PC-9 (cell line): ENCODE measurements around the gene CCR7. TPM values are rescaled to one million over a fixed set of nuclear protein-coding genes. Genes with fewer than 3 reads are reported as not detected.
A peak's percentile ranks its signal among the peaks of the same experiment; 100 is the strongest.

Source experiments
- BruUV-seq: library from RNA; stranded (reverse); fragments of 400-500 nt; replicated peaks from 2 replicates; lab custom pipeline; 2021; lab: Mats Ljungman, UMichigan
- CTCF ChIA-PET: fragments of 300-600 bp; sonication (Branson Sonifier 250); formaldehyde crosslinking; loops from one replicate; lab custom pipeline; 2022; ENCODE audit warnings: antibody characterized with exemption; lab: Charles Lee
- POLR2A ChIA-PET: fragments of 300-600 bp; sonication (Branson Sonifier 250); formaldehyde crosslinking; loops from one replicate; lab custom pipeline; 2022; ENCODE audit warnings: antibody characterized with exemption; ENCODE audit not compliant: unreplicated experiment; lab: Charles Lee
- DNase-seq, 2 experiments: peaks; one replicate each; pipeline versions ENCODE4 v3.0.0 to v3.0.0-alpha.2; 2015 to 2022; ENCODE audit warnings: mixed read lengths in 1 of 2
- H2AFZ ChIP-seq: fragments of 200-600 bp; sonication (generic); 2 replicates; pipeline ENCODE4 v1.8.1; 2017; ENCODE audit warnings: antibody characterized with exemption
- H3F3A ChIP-seq: fragments of 200-600 bp; sonication (generic); 2 replicates; pipeline ENCODE4 v1.8.1; 2017; ENCODE audit warnings: antibody characterized with exemption, mild to moderate bottlenecking, low read depth; ENCODE audit not compliant: insufficient read depth
- H3K27ac ChIP-seq: fragments of 200-600 bp; sonication (generic); 2 replicates; pipeline ENCODE4 v1.6.1; 2016; ENCODE audit warnings: mixed run types
- H3K27me3 ChIP-seq: fragments of 200-600 bp; sonication (generic); 2 replicates; pipeline ENCODE4 v1.6.1; 2016; ENCODE audit warnings: low read depth, mixed run types; ENCODE audit not compliant: insufficient read depth
- H3K36me3 ChIP-seq: fragments of 200-600 bp; sonication (generic); 2 replicates; pipeline ENCODE4 v1.6.1; 2016; ENCODE audit warnings: low read depth, mixed run types
- H3K4me1 ChIP-seq: fragments of 200-600 bp; sonication (generic); replicated peaks from 2 replicates; pipeline ENCODE4 v1.6.1; 2016; ENCODE audit warnings: mixed run types; ENCODE audit not compliant: insufficient read depth
- H3K4me2 ChIP-seq: fragments of 200-600 bp; sonication (generic); 2 replicates; pipeline ENCODE4 v1.6.1; 2017; ENCODE audit warnings: mixed run types
- H3K4me3 ChIP-seq: fragments of 200-600 bp; sonication (generic); 2 replicates; pipeline ENCODE4 v1.6.1; 2016; ENCODE audit warnings: mixed run types
- H3K79me2 ChIP-seq: fragments of 200-600 bp; sonication (generic); 2 replicates; pipeline ENCODE4 v1.6.1; 2017; ENCODE audit warnings: low read depth, mixed run types
- H3K9me2 ChIP-seq: fragments of 200-600 bp; sonication (generic); 2 replicates; pipeline ENCODE4 v1.8.1; 2017; ENCODE audit warnings: mild to moderate bottlenecking; ENCODE audit not compliant: insufficient read depth
- H3K9me3 ChIP-seq: fragments of 200-600 bp; sonication (generic); 2 replicates; pipeline ENCODE4 v1.8.1; 2016; ENCODE audit warnings: low read depth; ENCODE audit not compliant: insufficient read depth
- H4K20me1 ChIP-seq: fragments of 200-600 bp; sonication (generic); 2 replicates; pipeline ENCODE4 v1.8.1; 2017; ENCODE audit not compliant: insufficient read depth
- CTCF ChIP-seq: fragments of 200-600 bp; sonication (generic); conservative IDR thresholded peaks from 2 replicates; pipeline ENCODE4 v1.6.1; 2017; ENCODE audit warnings: mixed run types, antibody characterized with exemption, mild to moderate bottlenecking, moderate library complexity
- EZH2 ChIP-seq: fragments of 200-600 bp; sonication (generic); IDR thresholded peaks from 2 replicates; pipeline ENCODE4 v1.8.0; 2017; ENCODE audit warnings: antibody characterized with exemption, low read depth
- intact Hi-C: fragments of 100-400 bp; cut with micrococcal nuclease; formaldehyde crosslinking; loops from one replicate; pipeline ENCODE4 v1.10.0; 2022; ENCODE audit not compliant: unreplicated experiment
- total RNA-seq: library from RNA; stranded (reverse); gene quantifications from 2 replicates; pipeline ENCODE4 v1.2.3, GENCODE V29; 2021

Gene CCR7
- total RNA-seq, 1 experiment from 2014 or later = not detected

- H3K4me1 ChIP-seq = peaks cover 35% of the 10 kb centered on the region
These were observed 31.4 kb downstream of the CCR7 start for GRCh38 chr17:40533896-40534295.

GRCh38 chr17:40532520-40533253 is 32.6 kb downstream of the CCR7 start:
- Histone ChIP-seq H3K4me2 (peak overlapping the region; percentile 37), H3K36me3 (no peaks in the 10 kb centered on the region), H2AFZ (no peak overlapping the region), H3K9me2 (no peaks in the 10 kb centered on the region), H3K27ac (no peak overlapping the region), H3K27me3 (no peaks in the 10 kb centered on the region), H3K4me3 (no peak overlapping the region), H3K9me3 (no peaks in the 10 kb centered on the region), H3K79me2 (no peaks in the 10 kb centered on the region), H3F3A (peaks cover 38% of the 10 kb centered on the region; the same call in 1 of the 2 replicates), H3K4me1 (peaks cover 35% of the 10 kb centered on the region), H4K20me1 (no peaks in the 10 kb centered on the region)
- CTCF ChIA-PET = interaction anchor here (0.5 to 1.9 kb wide), 17 partner anchors 10 to 170 kb away, joined by 3 to 13 read pairs (median 5); partner anchors contain the start of genes TNS4 and TOP2A
- TF ChIP-seq CTCF = no peak
- no peak for TF ChIP-seq EZH2
- no peak for DNase-seq
- POLR2A ChIA-PET = interaction anchor here (0.7 kb wide), 2 partner anchors 16 to 33 kb away, joined by 3 to 11 read pairs; no protein-coding TSS in a partner anchor
- intact Hi-C loops = loop anchor here (1.0 to 5.0 kb wide), 7 partner anchors 28 to 230 kb away; no protein-coding TSS in a partner anchor
- no TSS peak for BruUV-seq

More at GRCh38 chr17:40533896-40534295, 31.4 kb downstream of the CCR7 start:
- Histone ChIP-seq H3K9me2 (no peaks in the 10 kb centered on the region), H3F3A (peaks cover 37% of the 10 kb centered on the region; the same call in 1 of the 2 replicates), H3K4me3 (no peak overlapping the region), H3K27ac (no peak overlapping the region), H3K36me3 (no peaks in the 10 kb centered on the region), H3K9me3 (no peaks in the 10 kb centered on the region), H4K20me1 (no peaks in the 10 kb centered on the region), H3K79me2 (no peaks in the 10 kb centered on the region), H3K4me2 (0 out of 2 replicates have a peak overlapping the region, but pooled peaks have one; percentile 37), H3K27me3 (no peaks in the 10 kb centered on the region), H2AFZ (no peak overlapping the region)
- ChIA-PET CTCF (interaction anchor here (0.5 to 1.9 kb wide), 15 partner anchors 11 to 231 kb away, joined by 3 to 17 read pairs (median 4); partner anchors contain the start of genes IGFBP4 and TOP2A), POLR2A (interaction anchor here (0.5 kb wide), 1 partner anchor 44 kb away, joined by 14 read pairs; no protein-coding TSS in a partner anchor)
- TF ChIP-seq CTCF (no peak), EZH2 (no peak)
- intact Hi-C loops = loop anchor here (1.0 to 5.0 kb wide), 7 partner anchors 27 to 232 kb away; no protein-coding TSS in a partner anchor
- BruUV-seq = no TSS peak
- no peak for DNase-seq

- H3F3A ChIP-seq = peaks cover 38% of the 10 kb centered on the region; the same call in 1 of the 2 replicates
- no peaks in the 10 kb centered on the region for H3K9me2 ChIP-seq
- H3K27ac ChIP-seq = no peak overlapping the region
- no peaks in the 10 kb centered on the region for H3K79me2 ChIP-seq
- CTCF ChIA-PET = interaction anchor here (0.5 to 1.4 kb wide), 6 partner anchors 29 to 87 kb away, joined by 3 to 10 read pairs (median 6); partner anchors contain the start of gene TNS4
- H3K4me1 ChIP-seq = peaks cover 35% of the 10 kb centered on the region
- POLR2A ChIA-PET = no interaction called here
- no peaks in the 10 kb centered on the region for H4K20me1 ChIP-seq
- no TSS peak for BruUV-seq
- no peak overlapping the region for H2AFZ ChIP-seq
- H3K36me3 ChIP-seq = no peaks in the 10 kb centered on the region
- intact Hi-C loops = loop anchor here (5.0 kb wide), 1 partner anchor 229 kb away; no protein-coding TSS in a partner anchor
- H3K27me3 ChIP-seq = no peaks in the 10 kb centered on the region
- no peaks in the 10 kb centered on the region; the same call in 1 of the 2 replicates for H3K9me3 ChIP-seq
- H3K4me2 ChIP-seq = no peak overlapping the region
- H3K4me3 ChIP-seq = no peak overlapping the region
- no peak for DNase-seq
- no peak for TF ChIP-seq EZH2
- TF ChIP-seq CTCF = no peak
These were observed 34.0 kb downstream of the CCR7 start for GRCh38 chr17:40531051-40531991.
